NK-92 (cell line): ENCODE data around the gene CARD14.

Experiments
- DNase-seq: peaks from one replicate; lab custom pipeline; 2025; ENCODE audit not compliant: unreplicated experiment; lab: John Stamatoyannopoulos, UW

The CARD14 gene

DNA sequence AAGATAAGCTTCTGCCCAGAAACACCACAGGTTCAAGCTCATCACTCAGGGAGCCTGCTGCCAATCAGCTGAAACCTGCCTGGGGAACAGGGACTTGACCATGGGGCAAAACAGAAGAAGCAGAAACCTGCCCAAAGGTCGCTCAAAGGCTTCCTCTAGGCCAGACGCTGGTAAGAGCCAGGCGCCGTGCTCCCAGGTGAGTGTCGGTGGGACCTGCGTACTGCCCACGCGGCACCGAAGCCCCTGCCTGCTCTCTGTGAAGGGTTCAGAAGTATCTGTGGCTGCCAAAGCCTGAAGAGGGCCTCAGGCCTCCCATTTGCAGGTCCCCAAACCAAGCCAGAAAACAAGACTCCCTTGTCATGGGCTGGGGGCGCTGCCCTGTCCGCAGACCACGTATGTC, 39.9 kb downstream of the CARD14 start:
- no peak for DNase-seq

DNA sequence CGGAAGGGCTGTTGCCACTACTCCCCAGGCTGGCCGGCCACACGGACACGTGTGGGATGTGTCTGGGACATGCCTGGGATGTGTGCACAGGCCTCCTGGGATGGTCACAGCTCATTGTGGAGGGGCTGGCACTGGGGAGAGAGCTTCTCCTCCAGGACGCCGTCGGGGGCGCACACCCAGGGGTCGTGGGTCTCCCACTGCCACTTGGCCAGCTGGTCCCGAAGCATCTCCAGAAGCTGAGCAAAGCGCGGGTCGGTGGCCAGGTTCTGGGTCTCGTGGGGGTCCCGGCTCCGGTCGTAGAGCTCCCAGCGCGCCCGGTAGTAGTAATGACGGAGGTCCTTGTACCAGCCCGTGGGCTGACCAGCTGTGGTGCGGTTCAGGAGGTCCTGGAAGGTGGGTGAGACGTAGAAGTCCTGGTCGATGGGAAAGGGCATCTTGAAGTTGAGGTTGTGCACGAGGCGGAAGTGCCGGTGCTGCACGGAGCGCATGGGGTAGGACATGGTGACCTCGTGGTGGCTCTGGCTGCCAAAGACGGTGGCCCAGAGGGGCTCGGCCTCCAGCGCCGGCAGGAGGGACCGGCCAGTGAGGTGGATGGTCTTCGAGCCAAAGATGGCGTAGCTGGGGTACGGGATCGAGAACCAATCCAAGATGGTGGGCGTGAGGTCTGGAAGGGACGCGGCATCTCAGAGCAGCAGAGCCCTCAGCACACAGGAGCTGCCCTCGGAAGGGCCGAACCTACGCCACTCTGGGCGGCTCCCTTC, 40.7 kb downstream of the CARD14 start:
- no peak for DNase-seq

DNA sequence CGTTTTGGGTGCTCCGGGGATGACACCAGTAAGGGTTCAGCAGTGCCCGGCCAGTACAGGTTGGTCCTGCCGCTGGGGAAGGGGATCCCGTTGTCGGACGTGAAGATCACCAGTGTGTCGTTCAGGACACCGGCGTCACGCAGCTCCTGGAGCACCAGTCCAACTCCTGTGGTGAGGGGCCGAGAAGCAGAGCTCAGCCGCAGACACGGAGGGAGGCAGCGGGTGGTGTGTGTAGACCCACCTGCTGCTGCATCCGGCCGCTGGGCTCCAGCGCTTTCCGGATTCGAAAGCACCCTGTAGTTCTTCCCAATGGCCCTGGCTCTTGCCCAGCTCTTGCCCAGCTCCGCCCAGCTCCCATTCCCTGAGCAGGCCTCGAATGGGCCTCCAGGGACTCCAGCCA, 42.3 kb downstream of the CARD14 start:
- DNase-seq: no peak

DNA sequence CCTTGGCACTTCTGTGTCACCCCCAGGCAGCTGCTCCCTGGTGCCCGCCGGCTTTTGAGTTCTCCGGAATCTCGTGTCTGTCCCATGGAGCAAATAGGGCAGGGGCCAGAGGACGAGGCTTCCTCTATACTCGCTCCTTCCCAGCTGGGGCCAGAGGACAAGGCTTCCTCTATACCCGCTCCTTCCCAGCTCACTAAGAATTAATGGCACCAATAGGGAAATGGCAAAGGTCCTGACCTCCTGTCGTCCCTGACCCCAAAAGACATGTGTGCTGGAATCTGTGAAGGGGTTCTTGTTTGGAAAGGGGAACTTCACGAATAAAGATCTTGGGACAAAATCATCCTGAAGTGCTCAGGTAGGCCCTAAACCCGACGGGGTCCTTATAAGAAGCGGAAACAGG, 42.7 kb downstream of the CARD14 start:
- DNase-seq: no peak

DNA sequence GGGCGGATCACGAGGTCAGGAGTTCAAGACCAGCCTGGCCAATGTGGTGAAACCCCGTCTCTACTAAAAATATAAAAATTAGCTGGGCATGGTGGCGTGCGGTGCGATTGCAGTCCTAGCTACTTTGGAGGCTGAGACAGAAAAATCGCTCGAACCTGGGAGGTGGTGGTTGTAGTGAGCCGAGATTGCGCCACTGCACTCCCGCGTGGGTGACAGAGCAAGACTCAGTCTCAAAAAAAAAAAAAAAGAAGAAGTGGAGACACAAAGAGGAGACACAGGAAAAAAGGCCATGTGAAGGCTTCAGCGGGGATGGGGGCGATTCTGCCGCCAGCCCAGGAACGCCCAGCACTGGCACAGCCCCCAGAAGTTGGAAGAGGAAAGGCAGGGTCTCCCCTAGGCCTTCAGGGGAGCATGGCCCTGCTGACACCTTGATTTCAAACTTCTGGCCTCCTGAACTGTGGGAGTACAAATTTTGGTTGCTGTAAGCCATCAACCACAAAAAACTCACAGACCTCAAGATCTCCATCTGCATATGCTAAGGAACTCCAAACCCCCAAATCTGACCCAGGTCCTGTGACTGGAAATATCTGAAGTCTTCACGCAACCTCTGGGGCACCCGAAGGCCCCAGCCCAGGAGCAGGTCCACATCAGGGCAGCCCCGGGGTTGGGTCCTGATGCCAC, 43.3 kb downstream of the CARD14 start:
- DNase-seq: no peak

DNA sequence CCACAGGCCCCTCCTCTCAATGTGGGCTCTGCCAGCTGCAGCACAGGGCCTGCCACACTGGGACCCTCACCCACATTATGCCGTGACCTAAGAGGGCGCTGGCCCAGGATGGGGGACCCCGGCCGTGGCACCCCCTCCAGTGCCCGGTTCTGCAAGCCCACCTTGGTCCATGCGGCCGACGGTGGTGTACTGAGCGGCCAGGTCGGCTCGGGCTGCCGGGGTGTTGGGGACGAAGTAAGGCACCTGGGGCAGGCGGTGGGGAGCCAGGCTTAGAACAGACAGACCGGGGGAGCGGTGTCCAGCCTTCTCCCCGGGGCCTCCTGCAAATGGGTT, 43.8 kb downstream of the CARD14 start:
- DNase-seq: no peak

DNA sequence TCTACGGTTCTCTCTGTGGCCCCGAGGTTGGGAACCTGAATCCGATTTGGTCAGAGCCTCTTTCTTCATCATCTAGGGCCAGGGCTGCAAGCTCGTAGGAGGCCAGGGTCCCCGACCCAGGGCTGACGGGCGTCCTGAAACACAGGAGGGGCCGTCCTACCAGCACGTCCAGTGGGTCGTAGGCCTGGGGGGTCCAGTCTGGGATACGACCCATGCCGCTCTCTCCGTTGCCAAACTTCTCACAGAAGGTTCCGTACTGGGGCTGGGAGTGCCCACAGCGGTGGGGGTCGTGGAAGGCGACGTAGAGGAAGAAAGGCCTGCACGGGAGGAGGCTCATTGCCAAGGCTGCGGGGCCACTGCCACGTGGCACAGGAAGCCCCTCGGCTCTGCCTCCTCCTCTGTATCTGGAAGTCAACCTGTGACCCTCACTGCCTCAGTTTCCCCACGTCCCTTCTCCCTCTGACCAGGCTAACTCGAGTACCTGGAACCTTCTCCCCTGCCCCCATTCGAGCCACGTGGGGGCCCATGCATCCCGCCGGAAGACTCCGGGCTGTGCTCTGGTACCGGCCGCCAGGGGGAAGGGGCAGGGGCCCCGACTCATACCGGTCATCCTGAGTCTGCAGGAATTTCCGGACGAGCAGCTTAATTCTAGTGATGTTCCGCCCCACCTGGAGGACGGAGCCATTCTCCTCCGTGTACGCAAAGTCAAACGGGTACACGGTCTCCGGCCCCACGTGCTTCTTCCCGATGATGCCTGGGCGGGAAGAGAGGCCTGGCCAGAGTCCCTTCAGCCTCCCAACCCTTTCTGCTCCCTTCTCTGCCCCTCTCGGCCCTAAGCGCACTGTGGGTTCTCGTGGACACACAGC, 44.4 kb downstream of the CARD14 start:
- no peak for DNase-seq

DNA sequence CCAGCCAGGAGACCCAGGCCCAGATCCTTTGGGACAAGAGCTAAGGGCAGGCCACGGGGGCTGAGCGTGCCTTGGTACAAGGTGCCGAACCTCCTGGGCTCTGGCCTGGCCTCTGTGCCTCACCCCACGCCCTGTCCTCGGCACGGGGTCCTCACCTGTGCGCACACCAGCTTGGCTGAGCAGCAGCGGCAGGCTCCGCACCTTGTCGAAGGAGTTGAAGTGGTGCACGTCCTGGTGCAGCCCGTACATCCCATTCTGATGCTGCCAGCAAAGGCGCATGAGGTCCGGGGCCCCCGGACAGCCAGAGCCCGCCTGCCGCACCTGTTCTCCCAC, 45.0 kb downstream of the CARD14 start:
- DNase-seq: no peak

DNA sequence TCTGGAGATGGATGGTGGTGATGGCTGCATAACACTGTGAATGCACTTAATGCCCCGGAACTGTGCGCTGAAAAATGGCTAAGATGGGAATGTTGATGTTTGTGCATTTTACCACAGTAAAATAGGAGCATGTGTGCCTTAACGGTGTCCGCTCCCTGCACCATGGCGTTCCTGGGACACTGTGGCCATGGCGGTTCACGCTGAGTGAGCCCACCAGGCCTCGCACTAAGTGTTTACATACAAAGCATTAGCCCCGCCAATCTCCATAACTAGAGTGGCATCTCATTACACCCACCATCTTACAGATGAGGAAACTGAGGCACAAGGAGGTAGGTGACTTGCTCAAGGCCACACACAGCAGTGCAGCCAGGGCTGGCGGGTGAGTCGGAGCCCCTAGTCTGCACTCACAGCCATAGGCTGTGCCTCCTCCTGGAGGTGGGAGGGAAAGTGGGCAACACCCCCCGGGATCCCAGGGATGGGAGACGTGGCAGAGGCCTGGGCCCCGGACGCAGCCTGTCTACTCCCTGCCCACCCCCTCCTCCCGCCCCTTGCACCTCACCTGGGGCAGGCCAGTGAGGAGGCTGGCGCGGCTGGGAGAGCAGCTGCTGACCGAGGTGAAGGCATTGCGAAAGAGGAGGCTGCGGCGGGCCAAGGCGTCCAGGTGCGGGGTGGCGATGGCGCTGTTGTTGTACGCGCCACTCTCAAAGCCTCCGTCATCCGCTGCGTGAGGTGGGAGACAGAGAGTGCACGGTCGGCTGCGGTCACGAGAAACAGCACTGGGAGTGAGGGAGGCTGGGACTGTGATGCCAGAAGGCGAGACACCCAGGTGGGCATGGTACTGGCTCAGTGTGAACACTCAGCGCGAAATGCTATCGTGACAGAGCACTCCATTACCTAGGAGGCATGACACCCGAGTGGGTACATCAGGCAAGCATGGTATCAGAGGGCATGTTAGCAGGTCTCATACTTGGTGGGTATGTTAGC, 46.9 kb downstream of the CARD14 start:
- no peak for DNase-seq

DNA sequence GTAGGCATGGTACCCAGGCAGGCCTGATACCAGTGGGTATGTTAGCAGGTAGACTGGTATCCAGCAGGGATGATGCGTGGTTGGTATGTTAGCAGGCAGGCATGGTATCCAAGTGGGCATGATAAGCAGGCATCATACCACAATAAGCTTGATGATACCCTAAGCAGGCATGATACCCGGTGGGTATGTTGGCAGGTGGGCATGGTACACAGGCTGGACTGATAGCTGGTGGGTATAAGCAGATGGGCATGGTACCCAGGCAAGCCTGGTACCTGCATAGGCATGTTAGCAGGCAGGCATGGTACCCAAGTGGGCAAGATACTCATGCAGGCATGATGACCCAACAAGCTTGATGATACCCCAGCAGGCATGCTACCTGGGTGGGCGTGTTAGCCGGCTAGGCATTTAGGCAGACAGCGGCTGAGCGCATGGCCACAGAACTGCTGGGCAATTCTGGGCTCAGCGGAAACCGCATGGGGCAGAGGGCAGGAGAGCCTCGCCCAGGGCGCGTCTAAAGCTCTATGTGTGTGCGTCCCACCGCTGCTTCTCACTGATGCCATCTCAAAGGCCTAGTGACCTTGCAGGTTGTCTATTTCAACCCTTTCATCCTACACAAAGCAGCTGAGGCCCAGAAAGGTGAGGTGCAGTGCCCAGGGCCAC, 48.0 kb downstream of the CARD14 start:
- DNase-seq: no peak

DNA sequence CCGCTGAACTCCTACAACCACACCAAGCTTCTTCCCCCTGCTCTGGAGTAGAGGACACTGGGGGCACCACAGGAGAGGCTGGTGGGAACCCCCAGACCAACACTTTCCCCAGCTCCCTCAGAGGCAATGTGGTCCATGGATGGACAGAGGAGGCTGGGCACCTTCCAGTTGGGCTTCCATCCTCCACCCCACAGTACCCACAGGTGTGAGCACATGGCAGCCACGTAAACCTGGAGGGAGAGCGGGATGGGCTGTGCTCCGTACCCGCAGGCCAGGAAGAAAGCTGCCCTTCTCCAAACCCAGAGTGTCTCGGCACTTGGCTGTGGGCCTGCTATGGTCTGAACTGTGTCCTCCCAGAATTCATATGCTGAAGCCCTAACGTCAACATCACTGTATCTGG, 48.6 kb downstream of the CARD14 start:
- DNase-seq: no peak

DNA sequence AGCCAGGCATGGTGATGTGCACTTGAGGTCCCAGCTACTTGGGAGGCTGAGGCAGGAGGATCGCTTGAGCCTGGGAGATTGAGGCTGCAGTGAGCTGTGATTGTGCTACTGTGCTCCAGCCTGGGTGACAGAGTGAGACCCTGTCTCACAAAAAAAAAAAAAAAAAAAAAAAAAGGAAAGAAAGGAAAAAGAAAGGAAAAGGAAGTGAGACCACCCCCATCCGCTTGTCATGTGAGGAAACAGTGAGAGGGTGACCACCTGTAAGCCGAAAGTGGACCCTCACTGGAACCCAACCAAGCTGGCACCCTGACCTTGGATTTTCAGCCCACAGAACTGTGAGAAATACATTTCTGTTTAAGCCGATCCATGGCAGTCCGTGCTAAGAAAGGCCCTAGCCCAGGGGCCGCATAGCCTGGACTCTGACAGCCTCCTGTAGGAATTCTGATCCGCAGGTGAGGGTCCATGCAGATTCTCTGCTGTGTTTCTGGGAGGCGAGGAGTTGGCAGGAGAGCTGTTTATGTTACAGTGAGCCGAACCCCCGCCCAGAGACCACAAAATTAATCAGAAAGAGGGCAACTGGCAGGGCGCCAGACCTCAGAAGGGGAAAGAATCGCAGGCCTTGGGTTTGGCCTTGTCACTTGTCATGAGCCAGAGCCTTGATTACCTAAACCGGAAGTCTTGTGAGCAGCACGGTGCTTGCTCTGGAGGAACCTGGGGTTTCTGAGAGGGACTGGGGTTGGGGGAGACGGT, 49.4 kb downstream of the CARD14 start:
- DNase-seq: peak; percentile 47

DNA sequence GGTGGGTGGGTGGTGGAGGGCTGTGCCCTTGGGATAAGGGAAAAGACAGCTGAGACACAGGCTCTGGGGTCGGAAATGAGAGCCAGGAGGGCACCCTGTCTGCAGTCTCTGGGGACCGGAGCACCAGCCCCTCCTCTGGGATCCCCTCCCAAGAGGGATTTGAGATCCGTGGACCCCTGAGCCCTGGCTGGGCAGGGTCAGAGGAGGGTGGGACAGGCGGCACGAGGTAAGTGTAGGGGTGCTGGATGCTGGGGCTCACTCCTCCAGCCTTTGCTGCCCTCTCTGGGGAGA, 49.9 kb downstream of the CARD14 start:
- no peak for DNase-seq

DNA sequence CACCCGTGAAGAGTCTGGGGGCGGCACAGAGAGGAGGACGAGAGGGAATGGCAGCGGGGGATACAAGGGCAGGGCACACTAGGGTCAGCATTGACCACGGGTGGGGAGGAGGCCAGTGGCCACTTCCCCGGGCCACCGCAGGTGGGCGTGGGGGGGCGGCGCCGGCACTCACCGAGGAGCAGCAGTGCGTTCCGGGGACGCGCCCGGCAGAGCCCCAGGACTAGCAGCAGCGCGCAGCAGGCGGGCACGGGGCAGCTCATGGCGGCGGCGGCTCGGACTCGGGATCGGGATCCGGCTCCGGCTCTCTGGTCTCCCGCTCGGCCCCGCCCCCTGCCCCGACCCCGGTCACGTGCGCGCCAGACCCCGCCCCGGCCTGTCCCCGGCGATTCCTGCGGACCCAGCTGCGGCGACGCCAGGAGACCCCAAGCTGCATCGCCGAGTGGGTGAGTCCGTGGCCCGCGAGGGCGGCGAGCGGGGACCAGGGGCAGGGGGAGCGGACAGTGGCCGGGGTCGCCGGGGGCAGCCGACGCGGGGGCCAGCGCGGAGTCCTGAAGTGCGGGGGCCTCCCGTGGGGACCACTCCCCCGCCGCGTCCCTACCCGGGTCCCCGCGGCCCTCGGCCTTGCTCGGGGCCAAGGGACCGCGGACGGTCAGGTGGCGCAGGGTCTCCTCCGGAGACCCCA, 50.4 kb downstream of the CARD14 start, which contains the start of the genes SGSH and SLC26A11:
Gene SGSH (minus strand): TSS at position 280 of the 682 bp plus-strand sequence. CDS start 20 bp downstream, at position 260.
Gene SLC26A11 (plus strand): TSS at position 374 of the 682 bp plus-strand sequence. CDS start 1,134 bp downstream, outside the sequence.
- DNase-seq: no peak

DNA sequence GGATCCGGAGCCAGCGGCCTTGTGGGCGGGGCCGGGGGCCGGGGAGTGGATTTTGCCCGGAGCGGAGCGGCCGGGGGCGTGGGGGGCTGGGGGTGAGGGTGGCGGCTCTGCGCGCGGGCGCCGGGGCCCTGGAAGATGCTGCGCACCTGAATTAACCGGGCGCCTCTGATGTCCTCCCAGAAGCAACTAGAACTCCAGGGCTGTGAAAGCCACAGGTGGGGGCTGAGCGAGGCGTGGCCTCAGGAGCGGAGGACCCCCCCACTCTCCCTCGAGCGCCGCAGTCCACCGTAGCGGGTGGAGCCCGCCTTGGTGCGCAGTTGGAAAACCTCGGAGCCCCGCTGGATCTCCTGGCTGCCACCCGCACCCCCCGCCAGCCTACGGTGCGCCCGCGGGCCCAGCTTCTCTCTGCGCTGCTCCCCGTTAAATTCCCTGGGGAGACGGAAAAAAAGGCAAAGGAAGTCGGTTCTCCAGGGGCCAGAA, 50.9 kb downstream of the CARD14 start:
- no peak for DNase-seq

DNA sequence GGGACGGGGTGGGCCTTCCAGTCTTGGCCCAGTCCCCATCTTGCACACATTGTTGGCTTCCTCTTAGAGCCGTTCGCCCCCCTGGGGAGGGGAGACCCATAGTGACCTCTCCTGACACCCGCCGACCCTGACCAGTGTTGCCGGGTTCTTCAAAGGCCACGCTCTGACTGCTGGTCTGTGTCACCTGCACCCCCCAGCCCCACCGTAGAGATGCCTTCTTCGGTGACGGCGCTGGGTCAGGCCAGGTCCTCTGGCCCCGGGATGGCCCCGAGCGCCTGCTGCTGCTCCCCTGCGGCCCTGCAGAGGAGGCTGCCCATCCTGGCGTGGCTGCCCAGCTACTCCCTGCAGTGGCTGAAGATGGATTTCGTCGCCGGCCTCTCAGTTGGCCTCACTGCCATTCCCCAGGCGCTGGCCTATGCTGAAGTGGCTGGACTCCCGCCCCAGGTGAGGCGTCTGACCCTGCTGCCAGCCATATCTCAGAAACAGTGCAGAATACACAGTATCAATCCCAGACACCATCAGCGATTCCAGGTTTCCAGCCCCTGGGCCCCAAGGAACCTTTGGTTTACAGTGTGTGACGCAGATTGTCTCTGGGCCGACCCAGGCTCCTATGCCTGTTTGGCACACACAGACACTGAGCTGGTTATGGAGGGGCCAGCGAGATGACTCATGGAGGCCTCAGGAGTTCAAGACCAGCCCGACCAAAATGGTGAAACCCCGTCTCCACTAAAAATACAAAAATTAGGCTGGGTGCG, 51.7 kb downstream of the CARD14 start:
- DNase-seq: no peak

DNA sequence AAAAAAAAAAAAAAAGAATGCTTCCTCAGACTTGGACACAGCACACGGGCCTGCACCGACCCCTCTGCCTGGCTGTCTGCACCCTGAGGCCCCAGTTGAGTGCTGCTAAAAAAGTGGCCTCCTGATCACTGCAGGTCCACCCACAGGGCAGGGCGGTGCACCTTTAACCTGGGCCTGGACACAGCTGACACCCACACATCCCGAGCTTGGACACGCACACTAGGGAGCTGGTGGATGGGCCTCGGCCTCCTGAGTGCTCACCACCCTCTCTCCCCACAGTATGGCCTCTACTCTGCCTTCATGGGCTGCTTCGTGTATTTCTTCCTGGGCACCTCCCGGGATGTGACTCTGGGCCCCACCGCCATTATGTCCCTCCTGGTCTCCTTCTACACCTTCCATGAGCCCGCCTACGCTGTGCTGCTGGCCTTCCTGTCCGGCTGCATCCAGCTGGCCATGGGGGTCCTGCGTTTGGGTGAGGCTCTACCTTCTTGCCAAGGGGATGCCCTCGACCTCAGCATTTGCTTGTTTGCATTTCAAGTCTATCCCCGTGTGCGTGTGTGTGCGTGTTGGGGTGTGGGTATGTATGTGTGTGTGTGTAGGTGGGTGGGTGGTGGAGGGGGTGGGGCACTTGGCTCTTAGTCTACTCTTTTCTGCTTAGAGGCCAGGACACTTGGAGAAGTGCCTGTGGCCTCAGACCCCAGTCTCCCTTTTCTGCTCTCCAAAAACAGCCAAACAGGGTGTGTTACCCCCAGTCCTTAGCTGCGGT, 52.7 kb downstream of the CARD14 start:
- no peak for DNase-seq
